ENCODE measurements around the gene NFATC2. TPM values are rescaled to one million over a fixed set of nuclear protein-coding genes. Genes with fewer than 3 reads are reported as not detected.

NFATC2 gene
- total RNA-seq: 1 to 10 TPM; 5.7 to 7.0 TPM
- long read RNA-seq, partial matches to known transcripts: 1 of 3 reads
- long read RNA-seq, other reads (novel, unspliced or antisense): 2 of 3 reads

DNA sequence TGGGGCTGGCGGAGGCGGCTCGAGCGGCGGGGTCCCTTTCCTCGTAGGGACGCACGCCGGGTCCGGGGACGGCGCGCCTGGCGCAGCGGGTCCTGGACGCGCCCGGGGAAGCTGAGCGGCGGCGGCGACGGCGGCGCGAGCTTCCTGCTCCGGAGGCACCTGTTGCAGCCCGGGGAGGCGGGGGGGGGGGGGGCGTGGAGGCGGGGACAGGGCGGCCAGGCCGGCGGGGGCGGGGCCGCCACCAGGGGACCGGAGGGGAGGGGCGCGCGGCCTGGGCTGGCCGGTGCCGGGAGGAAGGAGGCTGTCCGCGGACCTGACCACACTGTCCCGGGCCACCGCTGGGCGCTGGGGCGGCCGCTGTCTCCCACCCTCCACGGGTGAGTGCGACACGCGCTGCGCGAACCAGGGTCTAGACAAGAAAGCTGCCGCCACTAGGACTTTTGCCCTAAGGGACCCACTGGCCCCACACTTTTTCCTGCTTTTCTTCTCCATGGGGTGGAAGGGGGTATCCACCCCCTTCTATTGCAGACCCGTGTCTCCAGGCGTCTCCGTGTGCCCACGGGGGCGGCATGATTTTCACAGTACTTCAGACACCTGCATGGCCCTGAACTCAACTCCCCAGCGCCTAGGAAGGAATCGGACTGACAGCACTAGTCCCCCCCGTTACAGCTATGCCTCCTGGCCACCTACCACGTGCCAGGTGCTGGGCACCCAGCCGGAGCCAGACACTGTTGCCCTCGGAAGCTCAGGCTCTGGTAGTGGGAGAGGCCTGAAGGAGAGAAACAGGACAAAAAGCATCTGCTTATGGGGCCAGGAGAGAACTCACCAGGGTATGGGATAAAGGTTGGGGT, at the start of gene NFATC2:
Gene NFATC2, minus strand, starts transcription at position 149 of the 851 bp plus-strand sequence. CDS start 220 bp downstream, outside the sequence.
- peak; percentile 65 for DNase-seq
- intact Hi-C loops (cut with DNase I): no loop called here

DNA sequence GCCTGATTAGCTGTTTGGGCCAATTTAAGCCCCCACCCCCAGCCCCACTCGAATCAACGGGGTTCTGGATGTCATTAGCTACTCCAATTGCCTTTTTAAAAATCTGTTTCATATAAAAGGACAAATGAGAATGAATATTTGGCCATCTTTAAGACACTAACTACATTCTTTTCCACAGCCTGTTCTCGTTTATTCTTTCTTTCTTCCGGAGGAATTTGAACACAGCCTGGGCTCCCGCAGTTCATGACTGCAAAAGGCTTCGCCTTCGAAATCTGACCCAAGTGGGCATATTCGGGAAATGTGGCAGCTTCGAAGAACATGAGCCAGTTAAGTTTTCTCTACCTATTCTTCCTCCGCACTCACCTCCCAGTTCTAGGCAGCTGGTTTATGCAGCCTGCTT, 49.4 kb upstream of the NFATC2 start:
- DNase-seq: no peak
- no peak for ATAC-seq
- intact Hi-C loops (cut with DNase I): loop anchor here in 1 of 2 donors (10.0 kb wide), 1 partner anchor 607 kb away; no protein-coding TSS in a partner anchor

More for the DNA sequence above, at the start of gene NFATC2:
- ATAC-seq: peak; percentile 70 to 78

DNA sequence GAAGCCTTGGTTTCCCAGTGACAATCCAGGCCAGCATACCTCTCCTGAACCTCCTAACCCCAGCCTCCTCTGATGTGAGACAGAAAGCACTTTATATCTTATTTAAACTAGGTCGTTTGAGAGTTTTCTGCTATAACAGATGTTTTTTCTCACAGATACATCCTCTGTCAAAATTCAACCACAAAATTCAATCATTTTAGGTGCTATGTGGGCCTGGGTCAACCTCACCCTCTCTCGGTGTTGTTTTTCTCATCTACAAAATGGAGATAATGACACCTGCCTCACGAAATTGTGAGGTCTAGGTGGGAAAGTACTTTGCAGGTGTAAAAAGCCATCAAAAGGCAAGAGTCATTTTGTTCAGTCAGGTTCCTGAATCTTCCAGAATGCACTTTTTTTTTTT, 46.2 kb upstream of the NFATC2 start:
- ATAC-seq (no peak), DNase-seq (no peak)
- intact Hi-C loops (cut with DNase I): no loop called here

DNA sequence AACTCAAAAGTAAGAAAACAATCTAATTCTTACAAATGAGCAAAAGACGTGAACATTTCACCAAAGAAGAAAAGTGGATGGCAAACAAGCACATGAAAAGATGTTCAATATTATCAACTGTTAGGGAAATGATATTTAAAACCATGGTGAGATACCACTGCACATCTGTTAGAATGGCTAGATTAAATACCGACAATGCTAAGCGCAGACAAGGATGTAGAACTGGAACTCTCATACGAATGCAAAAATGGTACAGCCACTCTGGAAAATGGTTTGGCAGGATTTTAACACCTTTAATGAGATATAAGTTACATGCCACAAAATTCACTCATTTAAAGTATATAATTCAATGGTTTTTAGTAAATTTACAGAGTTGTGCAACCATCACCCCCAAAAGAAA, 44.6 kb upstream of the NFATC2 start:
- intact Hi-C loops (cut with DNase I): no loop called here
- ATAC-seq (no peak), DNase-seq (no peak)

DNA sequence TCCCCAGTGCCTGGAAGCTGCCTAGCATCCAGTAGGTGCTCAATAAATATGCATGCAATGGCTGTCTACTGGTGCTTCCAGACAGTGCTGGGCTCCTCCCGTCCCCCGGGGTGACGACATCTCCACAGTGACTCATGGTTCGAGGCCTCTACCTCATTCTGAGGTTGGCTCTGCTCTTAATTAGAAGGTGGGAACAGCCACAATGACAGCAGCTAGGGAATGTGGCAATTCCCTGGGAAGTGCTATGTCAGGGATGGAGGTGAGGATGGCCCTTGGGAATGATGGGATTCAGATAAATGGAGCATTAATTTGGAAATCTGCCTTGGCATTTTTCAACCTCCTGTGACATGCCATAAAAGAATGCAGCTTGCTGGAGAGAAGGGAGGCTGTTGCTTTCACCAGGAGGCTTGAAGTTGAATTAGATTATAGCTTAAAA, 43.5 kb upstream of the NFATC2 start:
- intact Hi-C loops (cut with DNase I): no loop called here
- ATAC-seq (peak in 1 of 2 donors; percentile 70), DNase-seq (no peak)

DNA sequence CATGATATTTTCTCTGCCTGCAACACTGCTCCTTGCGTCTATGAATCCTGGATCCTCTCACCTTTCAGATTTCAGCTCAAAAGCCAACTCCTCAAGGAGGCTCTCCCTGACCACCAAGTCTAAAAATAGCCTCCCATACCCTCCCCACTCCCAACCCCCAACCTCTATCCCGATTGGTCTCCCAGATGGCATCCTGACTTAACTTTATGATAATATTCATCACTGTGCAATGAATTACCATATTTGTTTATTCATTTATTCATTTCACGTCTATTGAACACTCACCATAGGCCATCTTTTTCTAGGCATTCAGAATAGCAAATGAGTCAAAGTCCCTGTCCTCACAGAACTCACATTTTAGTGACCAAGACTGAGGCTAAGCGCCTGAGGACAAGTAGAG, 42.6 kb upstream of the NFATC2 start:
- no peak for DNase-seq
- intact Hi-C loops (cut with DNase I): no loop called here
- ATAC-seq: no peak

DNA sequence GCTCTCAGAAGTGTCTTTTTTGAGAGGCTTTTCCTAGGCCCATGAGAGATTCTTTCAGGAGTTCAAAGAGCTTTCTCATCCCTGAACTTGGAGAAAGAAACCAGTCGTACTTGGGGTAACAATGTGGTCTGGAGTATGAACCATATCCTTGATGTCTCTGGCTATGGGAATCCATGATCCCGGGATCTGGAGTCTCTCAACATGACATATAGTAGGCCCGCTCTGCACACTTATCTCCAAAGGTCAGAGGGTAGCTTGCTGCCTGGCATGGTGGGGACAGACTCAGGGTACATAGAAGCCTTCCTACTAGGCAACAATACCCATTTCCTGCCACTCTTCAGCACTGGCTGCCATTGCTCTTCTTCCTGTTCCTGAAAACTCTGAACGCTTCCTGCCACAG, 42.2 kb upstream of the NFATC2 start:
- no peak for ATAC-seq
- intact Hi-C loops (cut with DNase I): no loop called here
- no peak for DNase-seq

DNA sequence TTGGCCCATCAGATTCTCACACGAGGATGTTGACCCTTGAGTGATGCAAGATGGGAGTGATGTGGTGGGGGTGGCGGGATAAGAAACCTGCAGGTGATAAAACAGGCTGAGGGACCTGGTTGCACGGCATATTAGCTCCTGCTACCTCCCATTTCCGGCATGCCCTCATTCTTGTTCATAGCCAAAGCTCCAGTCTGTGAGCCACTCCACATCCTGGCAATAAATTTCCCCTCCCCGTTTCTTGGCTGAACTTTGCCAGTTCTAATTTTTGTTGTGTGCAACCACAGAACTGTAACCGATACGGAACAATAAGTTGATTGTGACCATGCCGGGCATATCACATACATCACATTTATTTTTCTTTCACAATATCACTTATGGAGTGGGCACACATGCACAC, 41.6 kb upstream of the NFATC2 start:
- intact Hi-C loops (cut with DNase I): no loop called here
- ATAC-seq: no peak
- no peak for DNase-seq

DNA sequence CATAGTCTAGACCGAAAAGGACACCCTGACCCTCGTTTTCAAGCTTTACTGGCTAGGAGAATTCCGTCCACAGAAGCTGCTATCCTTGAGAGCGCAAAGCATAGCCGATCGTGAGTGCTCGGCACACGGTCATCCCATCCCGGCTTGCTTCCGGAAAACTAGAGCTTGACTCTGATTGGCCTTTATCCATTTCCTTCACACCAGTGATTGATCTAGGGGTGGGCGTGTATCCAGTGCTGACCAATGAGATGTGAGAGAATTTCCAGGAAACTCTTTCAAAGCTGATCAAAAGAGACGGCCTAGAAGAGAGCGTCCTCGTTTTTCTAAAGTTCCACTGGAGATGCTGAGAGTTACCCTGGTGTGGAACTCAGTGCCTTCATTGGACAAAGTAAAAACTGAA, 41.0 kb upstream of the NFATC2 start:
- intact Hi-C loops (cut with DNase I): no loop called here
- ATAC-seq (no peak), DNase-seq (no peak)

DNA sequence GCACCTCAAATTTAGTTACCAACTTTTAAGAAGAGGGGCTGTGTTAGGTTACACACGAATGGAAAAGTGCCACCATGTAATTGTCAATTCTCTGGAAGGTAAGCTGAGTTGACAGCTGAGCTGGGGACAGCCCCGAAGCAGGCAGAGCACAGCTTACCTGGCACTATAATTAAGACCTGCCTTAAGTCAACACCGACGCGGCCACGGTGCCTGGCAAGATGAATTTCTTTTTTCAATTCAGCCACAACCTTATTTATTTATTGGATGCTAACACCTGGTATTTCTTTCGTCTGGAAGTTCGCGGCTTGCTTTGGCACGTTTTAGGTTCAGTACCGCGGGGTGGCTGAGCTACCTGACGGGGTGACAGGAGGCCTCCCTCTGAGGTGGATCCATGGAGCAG, 40.6 kb upstream of the NFATC2 start:
- no peak for ATAC-seq
- intact Hi-C loops (cut with DNase I): no loop called here

DNA sequence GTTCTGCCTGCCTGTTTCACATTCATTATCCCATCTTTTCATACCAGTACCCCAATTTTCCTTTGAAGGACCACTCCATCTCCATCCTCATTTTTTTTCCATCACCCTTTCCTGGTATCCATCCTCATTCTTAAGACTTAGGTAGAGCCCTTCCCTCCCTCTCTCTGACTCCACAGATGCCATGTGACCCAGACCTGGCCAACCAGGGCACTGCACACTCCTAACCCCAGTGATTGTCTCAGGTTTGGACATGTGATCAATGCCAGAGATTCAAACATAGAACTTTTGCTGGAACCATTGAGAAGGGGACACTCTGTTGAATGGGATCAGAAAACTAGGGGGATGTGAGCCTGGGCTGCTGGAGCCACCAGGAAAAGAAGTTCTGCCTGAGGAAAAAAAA, 39.1 kb upstream of the NFATC2 start:
- intact Hi-C loops (cut with DNase I): no loop called here
- DNase-seq (no peak), ATAC-seq (no peak)

More for the DNA sequence above, 40.6 kb upstream of the NFATC2 start:
- no peak for DNase-seq

DNA sequence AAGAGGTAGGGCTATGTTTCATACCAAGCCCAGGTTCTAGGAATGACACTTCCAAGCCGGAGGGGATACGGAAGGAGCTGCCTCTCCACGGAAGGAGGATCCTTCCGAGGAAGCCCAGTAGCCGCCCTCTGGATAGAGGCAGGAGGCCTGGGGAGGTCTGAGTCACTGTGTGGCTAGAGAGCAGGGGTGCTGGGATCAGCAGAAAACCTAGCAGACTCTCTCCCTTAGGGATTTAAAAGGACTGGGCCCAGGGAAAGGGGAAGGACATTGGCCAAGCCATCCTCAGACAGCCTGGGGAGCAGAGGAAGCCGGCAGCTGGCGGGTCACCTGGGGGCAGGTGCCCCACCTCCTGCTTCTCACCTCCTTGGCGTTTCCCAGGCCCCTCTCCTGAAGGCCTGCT, 36.6 kb upstream of the NFATC2 start:
- intact Hi-C loops (cut with DNase I): no loop called here
- DNase-seq (no peak), ATAC-seq (no peak)

DNA sequence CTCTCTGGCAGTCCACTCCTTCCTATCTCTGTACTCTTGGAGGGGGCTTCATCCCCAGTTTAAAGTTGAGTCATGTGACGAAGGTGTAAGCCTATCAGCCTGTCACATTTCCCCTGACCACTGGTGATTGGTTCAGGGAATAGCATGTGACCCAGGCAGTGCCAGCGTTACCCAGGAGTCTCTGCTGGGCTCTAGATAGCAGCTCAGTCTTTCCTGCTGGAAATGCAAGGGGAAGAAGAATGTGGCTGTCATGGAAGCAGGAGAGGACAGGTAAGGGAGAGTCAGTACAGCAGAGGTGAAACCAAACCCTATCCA, 35.6 kb upstream of the NFATC2 start:
- ATAC-seq (no peak), DNase-seq (no peak)
- intact Hi-C loops (cut with DNase I): no loop called here

DNA sequence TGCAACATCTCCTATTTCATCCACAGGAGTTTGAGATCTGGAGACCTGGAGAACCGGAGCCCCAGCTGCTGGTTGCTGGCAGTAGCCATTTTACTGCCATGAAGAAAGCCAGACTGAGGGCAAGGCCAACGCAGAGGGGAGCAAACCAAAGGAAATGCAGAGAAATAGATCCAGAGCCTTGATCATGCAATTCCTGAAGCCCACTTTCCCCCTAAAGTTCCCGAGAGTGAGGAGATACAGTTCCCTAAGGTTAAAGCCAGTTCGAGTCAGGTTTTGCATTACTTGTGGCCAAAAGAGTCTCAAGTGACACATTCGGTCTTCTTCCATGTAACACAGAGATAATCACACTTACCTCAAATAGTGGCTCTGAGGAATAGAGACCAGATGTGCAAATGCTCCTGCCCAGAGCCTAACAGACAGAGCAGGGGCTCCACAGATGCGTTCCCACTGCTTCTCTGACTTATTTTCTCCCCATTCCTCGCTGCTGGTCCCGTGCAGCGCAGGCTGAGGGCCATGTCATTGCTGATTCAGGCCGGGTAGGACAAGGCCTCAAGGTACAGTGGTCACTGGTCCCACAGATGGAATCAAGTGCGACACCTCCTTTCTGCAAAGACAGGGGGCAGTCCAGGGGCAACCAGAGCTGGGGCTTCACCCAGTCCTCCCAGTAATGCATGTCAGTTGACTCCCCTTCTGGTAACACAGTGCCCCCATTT, 35.1 kb upstream of the NFATC2 start:
- DNase-seq (no peak), ATAC-seq (no peak)
- intact Hi-C loops (cut with DNase I): no loop called here

DNA sequence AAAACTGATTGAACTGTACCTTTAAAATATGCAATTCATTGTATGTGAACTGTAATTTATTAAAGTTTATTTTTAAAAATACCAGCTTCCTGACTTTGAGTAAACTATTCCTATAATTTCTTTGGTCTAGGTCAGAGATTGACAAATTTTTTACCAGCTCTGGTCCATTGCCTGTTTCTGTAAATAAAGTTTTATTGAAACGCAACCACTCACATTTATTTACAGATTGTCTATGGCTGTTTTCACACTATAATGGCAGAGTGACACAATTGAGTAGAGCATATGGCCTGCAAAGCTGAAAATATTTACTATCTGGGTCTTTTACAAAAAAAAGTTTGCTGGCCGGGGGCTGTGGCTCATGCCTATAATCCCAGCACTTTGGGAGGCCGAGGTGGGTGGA, 33.0 kb upstream of the NFATC2 start:
- intact Hi-C loops (cut with DNase I): no loop called here
- DNase-seq: no peak
- ATAC-seq: no peak

DNA sequence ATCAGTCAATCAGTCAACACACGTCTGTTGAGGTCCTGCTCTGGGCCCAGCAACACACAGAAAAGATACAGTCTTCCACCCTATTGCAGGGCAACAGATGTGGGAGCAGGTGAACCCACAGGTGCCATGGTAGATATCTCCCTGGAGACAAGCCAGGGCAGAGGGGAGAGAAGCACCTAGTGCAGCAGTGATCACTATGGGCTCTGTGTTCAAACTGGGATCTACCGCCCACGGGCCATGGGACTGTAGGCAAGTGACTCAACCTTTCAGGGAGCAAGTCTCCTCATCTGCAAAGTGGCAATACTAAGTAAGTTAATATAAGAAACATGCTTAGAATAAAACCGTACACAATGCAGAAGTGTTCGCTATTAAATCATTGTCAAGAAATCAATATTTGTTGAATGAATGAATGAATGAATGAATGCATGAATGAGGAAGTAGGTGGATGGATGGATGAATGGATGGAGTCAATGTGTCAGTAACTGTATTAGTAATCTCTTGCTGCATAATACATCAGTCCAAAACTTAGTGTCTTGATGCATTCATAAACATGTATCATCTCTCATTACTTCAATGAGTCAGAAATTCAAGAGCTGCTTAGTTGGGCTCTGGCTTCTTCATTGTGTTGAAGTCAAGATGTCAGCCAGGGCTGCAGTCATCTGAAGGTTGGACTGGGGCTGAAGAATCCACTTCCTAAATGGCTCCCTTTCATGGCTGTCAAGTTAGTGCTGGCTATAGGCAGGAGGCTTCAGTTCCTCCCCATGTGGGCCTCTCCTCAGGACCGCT, 31.9 kb upstream of the NFATC2 start:
- DNase-seq: no peak
- intact Hi-C loops (cut with DNase I): no loop called here
- ATAC-seq: no peak

DNA sequence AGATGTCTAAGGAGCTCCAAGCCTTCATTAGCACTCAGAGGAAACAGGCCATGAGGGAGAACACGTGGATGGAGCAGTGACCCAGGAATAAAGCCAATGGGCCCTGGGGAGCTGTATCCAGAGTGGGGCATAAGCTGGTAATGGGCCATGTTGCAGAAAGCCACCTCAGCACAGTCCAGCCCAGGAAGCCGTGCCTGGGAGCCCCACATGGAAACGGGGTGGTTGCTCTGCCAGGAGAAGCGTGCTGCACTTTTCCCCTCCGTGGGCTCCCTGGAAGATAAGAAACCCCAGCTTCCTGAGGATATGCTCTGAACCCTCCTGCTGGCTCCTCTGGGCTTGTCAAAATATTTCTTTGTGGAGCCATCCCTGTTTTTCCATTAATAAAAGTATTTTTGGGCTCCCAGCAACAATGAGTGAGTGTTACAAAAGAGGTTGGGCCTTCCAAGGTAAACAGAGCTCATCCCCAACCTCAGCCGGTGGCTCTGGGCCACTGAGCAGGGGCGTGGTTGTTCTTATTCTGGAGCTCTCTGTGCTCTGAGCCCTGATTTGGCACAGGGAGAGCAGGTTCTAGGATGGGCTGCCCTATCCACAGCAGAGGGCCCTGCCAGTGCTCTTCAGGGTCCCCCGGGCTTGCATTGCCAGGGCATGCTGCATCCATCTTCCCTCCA, 31.2 kb upstream of the NFATC2 start:
- ATAC-seq (peak in 1 of 2 donors; percentile 64), DNase-seq (peak; percentile 76)
- intact Hi-C loops (cut with DNase I): no loop called here

DNA sequence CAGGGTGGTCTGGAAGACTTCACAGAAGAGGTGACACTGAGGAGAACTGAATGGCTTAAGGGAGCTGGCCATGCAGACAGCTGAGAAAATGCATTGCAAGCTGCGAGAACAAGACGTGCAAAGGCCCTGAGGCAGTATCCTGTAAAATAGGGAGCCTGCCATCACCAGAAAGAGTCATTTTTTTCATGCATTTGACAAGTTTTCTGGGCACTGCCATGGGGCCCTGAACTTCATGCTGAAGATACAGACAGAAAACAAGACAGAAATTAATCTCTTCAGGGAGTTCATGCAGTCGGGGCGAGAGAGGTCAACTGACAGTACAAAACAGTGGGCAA, 28.9 kb upstream of the NFATC2 start:
- DNase-seq: no peak
- ATAC-seq: no peak
- intact Hi-C loops (cut with DNase I): no loop called here

DNA sequence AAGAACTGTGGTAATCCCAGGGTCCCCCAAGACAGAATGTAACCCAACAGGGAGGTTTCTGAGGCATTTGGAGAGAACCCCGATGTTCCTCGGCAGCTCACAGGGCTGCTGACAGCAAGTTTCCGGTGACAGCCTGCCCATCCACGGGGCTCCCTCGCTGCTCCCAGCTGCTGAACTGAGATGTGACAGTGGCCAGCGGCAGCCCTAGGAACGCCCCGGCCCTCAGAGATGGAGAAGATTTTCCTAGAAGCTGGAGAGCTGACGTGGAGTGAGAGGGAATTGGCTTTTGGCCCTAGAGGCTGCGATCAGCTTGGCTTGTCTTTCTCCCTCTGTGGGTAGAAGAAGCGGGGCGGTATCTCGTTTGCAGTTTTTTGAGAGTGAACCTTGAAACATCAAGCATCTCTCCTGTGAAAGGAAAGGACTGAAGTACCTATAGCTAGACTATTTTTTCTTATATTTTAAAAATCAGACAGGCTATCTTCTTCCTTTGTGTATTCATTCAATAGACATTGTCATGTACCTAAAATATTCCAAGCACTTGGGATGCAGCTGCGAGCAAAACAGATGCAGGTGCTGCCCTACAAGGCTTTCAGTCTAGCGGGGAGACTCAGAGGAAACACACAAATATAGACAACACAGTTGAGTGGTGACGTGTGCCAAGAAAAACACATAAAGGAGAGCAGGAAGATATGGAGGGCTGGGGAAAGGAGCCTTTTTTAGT, 28.4 kb upstream of the NFATC2 start:
- intact Hi-C loops (cut with DNase I): no loop called here
- peak; percentile 78 to 86 for ATAC-seq

More for the DNA sequence above, 28.4 kb upstream of the NFATC2 start:
- DNase-seq: peak; percentile 57
